OCI-LY7 (cell line): ENCODE results near the gene TBL1XR1. TPM values are rescaled to one million over a fixed set of nuclear protein-coding genes. Genes with fewer than 3 reads are reported as not detected.

Experiments
- BruUV-seq: library from RNA; stranded (reverse); fragments of 400-500 nt; replicated peaks from 2 replicates; lab custom pipeline; 2021; lab: Mats Ljungman, UMichigan
- CTCF ChIA-PET: fragments of 300-600 bp; sonication (Branson Sonifier 250); formaldehyde crosslinking; loops from one replicate; lab custom pipeline; 2022; ENCODE audit warnings: antibody characterized with exemption; ENCODE audit not compliant: unreplicated experiment; lab: Charles Lee
- POLR2A ChIA-PET: fragments of 300-600 bp; sonication (Branson Sonifier 250); formaldehyde crosslinking; loops from one replicate; lab custom pipeline; 2022; ENCODE audit warnings: antibody characterized with exemption; lab: Charles Lee
- DNase-seq: peaks from one replicate; pipeline ENCODE4 v3.0.0-alpha.2; 2015; ENCODE audit warnings: low spot score
- H2AFZ ChIP-seq: fragments of 200-600 bp; sonication (generic), shearing (Covaris generic); 2 replicates; pipeline ENCODE4 v1.6.1; 2014; ENCODE audit warnings: mild to moderate bottlenecking, antibody characterized with exemption, low read length, moderate library complexity
- H3K27ac ChIP-seq: fragments of 200-600 bp; sonication (generic); 2 replicates; pipeline ENCODE4 v1.5.1; 2014; ENCODE audit warnings: mixed run types, low read depth, mild to moderate bottlenecking, moderate library complexity, low read length, inconsistent platforms; ENCODE audit not compliant: poor library complexity, severe bottlenecking
- H3K36me3 ChIP-seq: fragments of 200-600 bp; sonication (generic); 2 replicates; pipeline ENCODE4 v1.6.1; 2014; ENCODE audit warnings: mild to moderate bottlenecking, antibody characterized with exemption, low read length, moderate library complexity, mixed read lengths; ENCODE audit not compliant: insufficient read depth
- H3K4me1 ChIP-seq: fragments of 200-600 bp; sonication (generic); 2 replicates; pipeline ENCODE4 v1.5.1; 2014; ENCODE audit warnings: mild to moderate bottlenecking, low read length; ENCODE audit not compliant: insufficient read depth, poor library complexity, severe bottlenecking
- H3K4me2 ChIP-seq: fragments of 200-600 bp; sonication (generic); 2 replicates; pipeline ENCODE4 v1.6.1; 2014; ENCODE audit warnings: mild to moderate bottlenecking, low read length
- H3K4me3 ChIP-seq: fragments of 200-600 bp; sonication (generic); 2 replicates; pipeline ENCODE4 v1.5.1; 2014; ENCODE audit warnings: mild to moderate bottlenecking, low read depth, low read length; ENCODE audit not compliant: poor library complexity, severe bottlenecking
- H3K79me2 ChIP-seq: fragments of 200-600 bp; sonication (generic); 2 replicates; pipeline ENCODE4 v1.6.1; 2016; ENCODE audit warnings: low read depth, mild to moderate bottlenecking, low read length, moderate library complexity, mixed read lengths; ENCODE audit not compliant: insufficient read depth
- H3K9me2 ChIP-seq: fragments of 200-600 bp; sonication (generic); 2 replicates; pipeline ENCODE4 v1.6.1; 2016; ENCODE audit warnings: mild to moderate bottlenecking, low read length, mixed read lengths; ENCODE audit not compliant: insufficient read depth
- H3K9me3 ChIP-seq: fragments of 200-600 bp; sonication (generic); 2 replicates; pipeline ENCODE4 v1.6.1; 2014; ENCODE audit warnings: mild to moderate bottlenecking, mixed run types, low read length, mixed read lengths
- H4K20me1 ChIP-seq: fragments of 200-600 bp; sonication (generic); 2 replicates; pipeline ENCODE4 v1.6.1; 2014; ENCODE audit warnings: mild to moderate bottlenecking, antibody characterized with exemption, low read length, moderate library complexity, mixed read lengths; ENCODE audit not compliant: insufficient read depth
- EZH2phosphoT487 ChIP-seq: fragments of 200-600 bp; sonication (generic); IDR thresholded peaks from 2 replicates; pipeline ENCODE4 v1.6.1; 2018; ENCODE audit warnings: low read depth, borderline replicate concordance, mild to moderate bottlenecking, mixed run types, antibody characterized with exemption, low read length, moderate library complexity, mixed read lengths
- intact Hi-C: fragments of 100-400 bp; cut with micrococcal nuclease; formaldehyde crosslinking; loops from one replicate; pipeline ENCODE4 v1.10.0; 2022; ENCODE audit not compliant: unreplicated experiment
- total RNA-seq, 2 experiments: library from RNA; depleted of rRNA in 1 of 2; stranded (reverse); fragments of >200 nt in 1 of 2; shearing (Covaris generic) in 1 of 2; gene quantifications; 2 replicates each; pipeline ENCODE4 v1.2.3, GENCODE V29; 2014 to 2022
- TF ChIP-seq, protein P1 (sequence below): fragments of 200-600 bp; sonication (generic); conservative IDR thresholded peaks from 2 replicates; pipeline ENCODE4 v1.5.1; 2014; ENCODE audit warnings: mild to moderate bottlenecking, antibody characterized with exemption, low read length, moderate library complexity, mixed read lengths

Gene TBL1XR1
- total RNA-seq, 2 experiments from 2014 or later, result 103 to 158 TPM

DNA sequence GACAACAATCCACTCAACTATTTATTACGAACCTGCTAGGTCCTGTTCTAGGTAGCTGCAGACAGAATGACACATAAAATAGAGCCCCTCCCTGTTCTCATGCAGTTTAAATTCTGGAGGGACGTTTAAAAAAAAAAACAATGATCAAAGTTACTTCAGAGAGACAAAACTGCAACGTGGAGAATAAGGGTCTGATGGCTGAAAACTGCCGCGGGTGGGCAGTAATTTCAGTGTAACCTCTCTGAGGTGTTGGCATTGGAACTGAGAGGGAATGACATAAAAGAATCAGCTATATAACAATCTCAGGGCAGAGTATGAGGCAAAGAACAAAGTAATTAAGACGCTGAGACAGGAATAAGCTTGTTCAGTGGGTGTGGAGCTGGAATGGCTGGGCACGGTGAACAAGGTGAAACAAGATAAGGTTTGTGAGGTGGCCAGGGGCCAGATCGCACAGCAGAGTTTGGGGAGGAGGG, 19.5 kb downstream of the TBL1XR1 start:
- no peak overlapping the region for H3K4me3 ChIP-seq
- peaks cover 33% of the 10 kb centered on the region for H3K36me3 ChIP-seq
- TF ChIP-seq, protein P1, sequence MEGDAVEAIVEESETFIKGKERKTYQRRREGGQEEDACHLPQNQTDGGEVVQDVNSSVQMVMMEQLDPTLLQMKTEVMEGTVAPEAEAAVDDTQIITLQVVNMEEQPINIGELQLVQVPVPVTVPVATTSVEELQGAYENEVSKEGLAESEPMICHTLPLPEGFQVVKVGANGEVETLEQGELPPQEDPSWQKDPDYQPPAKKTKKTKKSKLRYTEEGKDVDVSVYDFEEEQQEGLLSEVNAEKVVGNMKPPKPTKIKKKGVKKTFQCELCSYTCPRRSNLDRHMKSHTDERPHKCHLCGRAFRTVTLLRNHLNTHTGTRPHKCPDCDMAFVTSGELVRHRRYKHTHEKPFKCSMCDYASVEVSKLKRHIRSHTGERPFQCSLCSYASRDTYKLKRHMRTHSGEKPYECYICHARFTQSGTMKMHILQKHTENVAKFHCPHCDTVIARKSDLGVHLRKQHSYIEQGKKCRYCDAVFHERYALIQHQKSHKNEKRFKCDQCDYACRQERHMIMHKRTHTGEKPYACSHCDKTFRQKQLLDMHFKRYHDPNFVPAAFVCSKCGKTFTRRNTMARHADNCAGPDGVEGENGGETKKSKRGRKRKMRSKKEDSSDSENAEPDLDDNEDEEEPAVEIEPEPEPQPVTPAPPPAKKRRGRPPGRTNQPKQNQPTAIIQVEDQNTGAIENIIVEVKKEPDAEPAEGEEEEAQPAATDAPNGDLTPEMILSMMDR, result no peak
- no peak for TF ChIP-seq EZH2phosphoT487
- ChIA-PET POLR2A (interaction anchor here (0.6 to 0.8 kb wide), 3 partner anchors 18 to 166 kb away, joined by 3 to 4 read pairs (median 4); no protein-coding TSS in a partner anchor), CTCF (no interaction called here)
- BruUV-seq, result no TSS peak
- no peaks in the 10 kb centered on the region for H3K9me2 ChIP-seq
- no peaks in the 10 kb centered on the region for H3K9me3 ChIP-seq
- peaks cover 49% of the 10 kb centered on the region for H4K20me1 ChIP-seq
- no peak overlapping the region for H3K4me2 ChIP-seq
- H3K4me1 ChIP-seq, result peaks cover 45% of the 10 kb centered on the region
- peaks cover 100% of the 10 kb centered on the region for H3K79me2 ChIP-seq
- intact Hi-C loops, result no loop called here
- DNase-seq, result no peak
- no peak overlapping the region for H3K27ac ChIP-seq
- H2AFZ ChIP-seq, result no peak overlapping the region

DNA sequence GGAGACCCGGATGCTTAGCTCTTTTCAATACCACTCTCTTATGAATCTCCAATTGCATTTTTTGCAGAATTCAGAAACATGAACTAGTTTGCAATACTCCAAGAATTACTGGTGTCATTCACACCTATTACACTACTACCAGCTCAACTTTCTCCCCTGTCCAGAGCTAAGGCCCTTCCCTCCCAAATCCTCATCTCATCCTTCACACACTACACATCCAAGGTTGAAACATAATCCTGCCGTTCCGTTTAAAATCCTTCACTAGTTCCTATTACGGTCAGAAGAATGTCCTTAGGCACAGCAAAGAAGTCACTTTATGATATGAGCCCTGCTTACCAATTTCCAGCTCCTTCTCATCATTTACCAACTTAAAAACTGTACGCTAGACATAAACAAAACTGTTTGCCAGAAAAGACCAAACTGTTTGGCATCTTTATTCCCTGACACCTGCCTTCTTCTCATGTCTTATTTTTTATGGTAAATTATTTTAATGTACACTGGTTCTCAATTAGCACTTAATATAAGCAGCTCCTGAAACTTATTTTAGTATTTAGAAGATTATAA, 22.6 kb downstream of the TBL1XR1 start:
- H3K4me3 ChIP-seq, result no peak overlapping the region
- H3K79me2 ChIP-seq, result peaks cover 99% of the 10 kb centered on the region
- no peak overlapping the region for H3K27ac ChIP-seq
- peaks cover 43% of the 10 kb centered on the region for H4K20me1 ChIP-seq
- intact Hi-C loops, result no loop called here
- ChIA-PET CTCF (no interaction called here), POLR2A (interaction anchor here (0.5 to 1.2 kb wide), 7 partner anchors 21 to 411 kb away, joined by 3 to 4 read pairs (median 3); no protein-coding TSS in a partner anchor)
- H2AFZ ChIP-seq, result no peak overlapping the region
- no peaks in the 10 kb centered on the region for H3K9me2 ChIP-seq
- no peaks in the 10 kb centered on the region for H3K9me3 ChIP-seq
- H3K36me3 ChIP-seq, result peaks cover 52% of the 10 kb centered on the region
- no peak for DNase-seq
- peaks cover 25% of the 10 kb centered on the region for H3K4me1 ChIP-seq
- BruUV-seq, result TSS peak; percentile 5
- no peak overlapping the region; the same call in 1 of the 2 replicates for H3K4me2 ChIP-seq
- TF ChIP-seq EZH2phosphoT487, result no peak
- TF ChIP-seq, protein P1, result no peak
